K562 (cell line): ENCODE results near the gene IGF2R. TPM values are rescaled to one million over a fixed set of nuclear protein-coding genes. Genes with fewer than 3 reads are reported as not detected.
"Not testable (repeated sequence)": the region's sequence is repeated elsewhere in the genome, so short reads cannot be mapped to it uniquely, and the experiment has no call there.

Experiments used
- ATAC-seq: fragments of 200-7000 bp; cut with Tn5 transposase; 3 replicates; pipeline ENCODE4 v1.9.1; 2020; ENCODE audit warnings: moderate library complexity
- BruUV-seq: library from RNA; stranded (reverse); fragments of 400-500 nt; replicated peaks from 2 replicates; lab custom pipeline; 2021; lab: Mats Ljungman, UMichigan
- CTCF ChIA-PET: fragments of 300-600 bp; formaldehyde crosslinking; extraction: SDS; loops from one replicate; lab custom pipeline; 2021; ENCODE audit warnings: low intra/inter-chr PET ratio; lab: Yijun Ruan, JAX
- POLR2A ChIA-PET: fragments of 300-600, 350-650 bp; sonication (Branson Sonifier 250); formaldehyde crosslinking; extraction: SDS; loops from one replicate; lab custom pipeline; 2021; ENCODE audit warnings: antibody characterized with exemption, inconsistent platforms; lab: Yijun Ruan, JAX
- DNase-seq, 4 experiments: peaks; one replicate each; pipeline versions ENCODE4 v3.0.0 to v3.0.0-alpha.2; 2011 to 2018; ENCODE audit warnings: low spot score in 3 of 4, mixed read lengths in 3 of 4; ENCODE audit errors: extremely low read depth in 1 of 4
- FAIRE-seq: peaks from 2 replicates; lab custom pipeline; 2011; peaks lifted over from hg19 to GRCh38; lab: Jason Lieb, UNC
- H2AFZ ChIP-seq: 2 replicates; pipeline ENCODE4 v1.6.0; 2011; ENCODE audit warnings: low read depth, low read length, control low read depth, inconsistent platforms
- H3K27ac ChIP-seq: fragments of 200-600 bp; 3 replicates; pipeline ENCODE4 v1.8.0; 2011; ENCODE audit warnings: low read depth, mild to moderate bottlenecking, control low read depth, inconsistent platforms, low read length, moderate library complexity, mixed read lengths; ENCODE audit errors: extremely low read depth
- H3K27me3 ChIP-seq, 2 experiments: fragments of 300-600 bp in 1 of 2; 2 replicates in 1 of 2; 3 replicates in 1 of 2; pipeline versions ENCODE4 v1.6.0 to v1.8.0; 2011; ENCODE audit warnings: inconsistent platforms in 2 of 2, low read length in 2 of 2, mild to moderate bottlenecking in 1 of 2, mixed read lengths in 1 of 2, moderate library complexity in 1 of 2; ENCODE audit not compliant: control insufficient read depth in 2 of 2, insufficient read depth in 2 of 2
- H3K36me3 ChIP-seq: fragments of 300-600 bp; 3 replicates; pipeline ENCODE4 v1.8.0; 2011; ENCODE audit warnings: mild to moderate bottlenecking, low read length, inconsistent platforms; ENCODE audit not compliant: control insufficient read depth, insufficient read depth
- H3K4me1 ChIP-seq, 2 experiments: fragments of 200-600 bp in 1 of 2; replicated peaks in 1 of 2; 2 replicates in 1 of 2; 3 replicates in 1 of 2; pipeline versions ENCODE4 v1.5.1 to v1.8.0; 2011; ENCODE audit warnings: inconsistent platforms in 2 of 2, low read length in 2 of 2, mild to moderate bottlenecking in 1 of 2, mixed read lengths in 1 of 2, moderate library complexity in 1 of 2; ENCODE audit not compliant: control insufficient read depth in 2 of 2, insufficient read depth in 2 of 2
- H3K4me2 ChIP-seq: 2 replicates; pipeline ENCODE4 v1.6.1; 2011; ENCODE audit warnings: low read length, control low read depth, inconsistent platforms, mixed read lengths; ENCODE audit not compliant: insufficient read depth
- H3K4me3 ChIP-seq: fragments of 200-600 bp; sonication (generic), shearing (Covaris generic); 2 replicates; pipeline ENCODE4 v1.5.1; 2016; ENCODE audit warnings: control low read depth, inconsistent platforms
- H3K79me2 ChIP-seq: fragments of 200-600 bp; 3 replicates; pipeline ENCODE4 v1.8.0; 2011; ENCODE audit warnings: low read length, inconsistent platforms; ENCODE audit not compliant: control insufficient read depth, insufficient read depth
- H3K9ac ChIP-seq, 2 experiments: 2 replicates each; pipeline versions ENCODE4 v1.6.0 to v1.6.1; 2011; ENCODE audit warnings: low read depth in 2 of 2, low read length in 2 of 2, control low read depth in 1 of 2, inconsistent platforms in 1 of 2, mild to moderate bottlenecking in 1 of 2, mixed read lengths in 1 of 2; ENCODE audit not compliant: insufficient read depth in 1 of 2
- H3K9me1 ChIP-seq: one replicate; pipeline ENCODE4 v1.6.0; 2011; ENCODE audit warnings: inconsistent platforms, mild to moderate bottlenecking, low read length, moderate library complexity; ENCODE audit not compliant: control insufficient read depth, insufficient read depth
- H3K9me3 ChIP-seq: replicated peaks from 2 replicates; pipeline ENCODE4 v1.5.1; 2011; ENCODE audit warnings: low read depth, low read length, inconsistent platforms; ENCODE audit not compliant: control insufficient read depth, insufficient read depth
- H4K20me1 ChIP-seq: replicated peaks from 2 replicates; pipeline ENCODE4 v1.6.1; 2011; ENCODE audit warnings: low read length, inconsistent platforms, mixed read lengths; ENCODE audit not compliant: control insufficient read depth, insufficient read depth
- ARID1B ChIP-seq: fragments of 450-650 bp; IDR thresholded peaks from 2 replicates; pipeline ENCODE4 v1.6.1; 2016; ENCODE audit warnings: antibody characterized with exemption, mild to moderate bottlenecking, inconsistent platforms
- E2F6 ChIP-seq, 2 experiments: IDR thresholded peaks; 2 replicates each; pipeline ENCODE4 v1.6.1; 2011; ENCODE audit warnings: borderline replicate concordance in 1 of 2, control low read depth in 1 of 2, low read depth in 1 of 2, low read length in 1 of 2, mild to moderate bottlenecking in 1 of 2, mixed read lengths in 1 of 2, moderate library complexity in 1 of 2; ENCODE audit not compliant: insufficient read depth in 1 of 2, insufficient read length in 1 of 2, poor library complexity in 1 of 2, severe bottlenecking in 1 of 2; ENCODE audit errors: extremely low read depth in 1 of 2
- FOXA1 ChIP-seq: fragments of 450-650 bp; IDR thresholded peaks from 2 replicates; pipeline ENCODE4 v1.6.1; 2016; ENCODE audit warnings: mild to moderate bottlenecking, borderline replicate concordance
- L3MBTL2 ChIP-seq: fragments of 450-650 bp; IDR thresholded peaks from 2 replicates; pipeline ENCODE4 v1.6.1; 2016; ENCODE audit warnings: mild to moderate bottlenecking, moderate library complexity
- SMAD4 ChIP-seq: fragments of 250-450 bp; sonication (Bioruptor Pico); conservative IDR thresholded peaks from 2 replicates; pipeline ENCODE4 v1.8.0; 2021; ENCODE audit warnings: inconsistent platforms, mild to moderate bottlenecking, moderate library complexity
- YY1 ChIP-seq, 3 experiments: IDR thresholded peaks; 2 replicates each; pipeline ENCODE4 v1.6.1; 2011; ENCODE audit warnings: low read length in 2 of 3, mild to moderate bottlenecking in 2 of 3, moderate library complexity in 2 of 3, borderline replicate concordance in 1 of 3, control low read depth in 1 of 3, low read depth in 1 of 3; ENCODE audit not compliant: insufficient read depth in 3 of 3, insufficient replicate concordance in 2 of 3, control insufficient read depth in 1 of 3, insufficient read length in 1 of 3; ENCODE audit errors: extremely low read depth in 1 of 3
- ZNF57 ChIP-seq: fragments of 450-650 bp; formaldehyde crosslinking; IDR thresholded peaks from 2 replicates; pipeline ENCODE4 v1.4.0; 2020; ENCODE audit warnings: mild to moderate bottlenecking, moderate library complexity
- ZNF589 ChIP-seq: fragments of 200-800 bp; sonication (Bioruptor generic); IDR thresholded peaks from 2 replicates; pipeline ENCODE4 v1.6.1; 2016; ENCODE audit warnings: low read depth, missing genetic modification characterization, missing compliant biosample characterization
- WGBS: fragments of 100-300 bp; shearing (Covaris generic); methylation state at CpG from one replicate; pipeline ENCODE4 v1.1.6; 2016; ENCODE audit warnings: low coverage, mixed read lengths; ENCODE audit not compliant: insufficient coverage; ENCODE audit errors: missing lambda C conversion rate; 5-methylcytosine and 5-hydroxymethylcytosine counted together
- in situ Hi-C: fragments of 300-500 bp; cut with MboI; formaldehyde crosslinking; loops from 4 replicates; pipeline ENCODE4 v1.15.0; 2018; ENCODE audit warnings: inconsistent platforms, mixed read lengths
- intact Hi-C: fragments of 100-400 bp; cut with micrococcal nuclease; formaldehyde crosslinking; loops from 2 replicates; pipeline ENCODE4 v1.14.2; 2022
- polyA plus RNA-seq, 8 experiments: library from polyadenylated mRNA; depleted of rRNA in 4 of 8; stranded (reverse) in 5 of 8; unstranded in 3 of 8; fragments of >200 nt; fragmentation: Nextera tagmentation in 2 of 8; fragmentation: Illumina TruSeq in 1 of 8; extraction: Ambion mirVana in 2 of 8; extraction: Trizol in 1 of 8; gene quantifications; 2 replicates each; pipeline versions ENCODE4 v1.2.1 to v1.2.3, GENCODE V29; 2011 to 2014; ENCODE audit warnings: inconsistent platforms in 1 of 8, missing spikeins in 1 of 8
- total RNA-seq, 7 experiments: library from RNA; depleted of rRNA in 6 of 7; stranded (reverse); fragments of >200 nt in 6 of 7; fragmentation: Illumina TruSeq in 2 of 7; extraction: Trizol in 2 of 7; gene quantifications; 2 replicates each; pipeline versions ENCODE4 v1.2.1 to v1.2.3, GENCODE V29; 2011 to 2021; ENCODE audit warnings: low replicate concordance in 1 of 7
- TF ChIP-seq, protein P1 (sequence below): IDR thresholded peaks from 2 replicates; pipeline ENCODE4 v1.6.1; 2012; ENCODE audit warnings: low read depth, low read length, improper control_type of control experiment, borderline replicate concordance

IGF2R gene
- total and polyA plus RNA-seq, 9 of the 15 experiments (the other 6 are each of a cell fraction or from before 2014, with no cell fraction given) = 3.5 to 92.3 (median 34.5) TPM

DNA sequence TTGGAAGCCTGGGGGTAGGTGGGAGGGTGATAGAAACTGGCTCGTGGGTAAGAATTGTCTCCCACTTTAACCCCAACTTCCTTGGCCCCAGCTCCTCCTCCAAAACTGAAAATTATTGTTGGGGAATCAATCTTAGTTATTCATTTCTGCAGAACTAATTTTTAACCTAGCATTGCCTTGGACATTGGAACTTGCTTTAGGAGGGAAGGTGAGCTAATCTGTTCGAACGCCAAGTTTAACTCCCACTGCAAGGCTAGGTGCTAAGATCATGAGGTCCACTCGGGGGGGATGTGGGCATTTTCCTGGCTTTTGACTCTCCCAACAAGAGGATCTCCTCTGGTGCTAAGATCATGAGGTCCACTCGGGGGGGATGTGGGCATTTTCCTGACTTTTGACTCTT lies 156.2 kb downstream of the IGF2R start:
- DNase-seq, BruUV-seq, H3K9ac ChIP-seq, H3K4me3 ChIP-seq, FAIRE-seq, in situ Hi-C loops, ATAC-seq, intact Hi-C loops, H3K4me1 ChIP-seq, H3K9me1 ChIP-seq, H4K20me1 ChIP-seq, H3K79me2 ChIP-seq, H3K36me3 ChIP-seq, H3K4me2 ChIP-seq, H3K27ac ChIP-seq, POLR2A ChIA-PET, H2AFZ ChIP-seq, H3K9me3 ChIP-seq: not testable (repeated sequence)
- CTCF ChIA-PET = interaction anchor here (0.6 kb wide), 1 partner anchor 32 kb away, joined by 4 read pairs; no protein-coding TSS in a partner anchor
- WGBS = 8% methylated on average over 5 of the region's 5 CpGs
- H3K27me3 ChIP-seq = peaks cover 11 to 31% of the 10 kb centered on the region in 2 experiments; a peak in 3 of 5 replicates

DNA sequence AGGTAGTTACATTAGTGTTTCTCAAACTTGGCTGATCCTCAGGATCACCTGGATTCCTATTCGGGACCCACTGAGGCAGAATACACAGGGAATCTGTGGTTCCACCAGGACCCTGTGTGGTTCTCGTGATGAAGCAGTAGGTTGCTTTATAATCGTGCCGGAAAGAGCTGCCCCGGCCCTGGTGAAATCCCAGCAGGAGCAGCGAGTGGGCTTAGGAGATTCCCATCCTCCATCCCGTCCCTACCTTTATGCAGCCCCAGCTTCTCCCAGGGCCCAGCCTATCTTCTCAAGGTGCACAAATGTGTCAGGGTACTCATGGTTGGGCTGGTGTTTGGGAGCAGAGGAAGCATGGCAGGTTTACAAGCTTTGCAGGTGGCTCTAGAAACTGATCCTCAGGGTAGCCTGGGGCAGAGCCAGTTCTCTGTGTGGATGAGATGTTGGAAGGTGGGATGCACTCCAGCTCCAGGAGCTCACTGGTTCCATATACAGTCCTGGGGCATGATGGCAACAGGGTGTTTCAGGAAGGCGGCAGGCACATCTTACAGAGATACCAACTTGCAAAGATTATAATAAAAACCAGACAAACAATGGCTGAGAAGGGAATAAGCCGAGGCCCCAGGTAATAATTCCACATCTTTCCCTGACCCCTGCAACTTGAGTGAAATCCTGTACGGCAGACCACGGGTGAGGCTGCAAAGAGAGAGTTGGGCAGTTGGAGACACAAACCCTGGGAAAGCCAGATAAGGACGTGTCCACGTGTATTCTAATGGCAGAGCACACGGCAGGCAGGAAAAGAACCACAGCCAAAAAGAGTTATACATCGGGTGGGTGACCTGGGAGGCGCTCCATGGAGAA lies 158.6 kb downstream of the IGF2R start:
- no peak for DNase-seq
- Histone ChIP-seq H3K9me3 (no peaks in the 10 kb centered on the region), H3K79me2 (no peaks in the 10 kb centered on the region), H3K27ac (no peak overlapping the region), H3K27me3 (peaks cover 31 to 51% of the 10 kb centered on the region in 2 experiments), H3K4me1 (peaks cover 0 to 2% of the 10 kb centered on the region in 2 experiments; a peak in 3 of 5 replicates), H2AFZ (no peak overlapping the region), H3K9ac (no peak overlapping the region), H3K9me1 (no peaks in the 10 kb centered on the region), H3K4me2 (no peak overlapping the region), H3K36me3 (no peaks in the 10 kb centered on the region), H4K20me1 (peaks cover 4% of the 10 kb centered on the region; the same call in 1 of the 2 replicates), H3K4me3 (no peak overlapping the region)
- ATAC-seq = peak; percentile 44
- intact Hi-C loops = no loop called here
- WGBS = 25% methylated on average over 16 of the region's 16 CpGs
- POLR2A ChIA-PET = interaction anchor here (1.1 kb wide), 1 partner anchor 10 kb away, joined by 3 read pairs; no protein-coding TSS in a partner anchor
- CTCF ChIA-PET = no interaction called here
- FAIRE-seq = no peak
- BruUV-seq = no TSS peak
- in situ Hi-C loops = no loop called here
- TF ChIP-seq YY1 (IDR thresholded peaks at IDR 0.05; ENCODE audit: borderline replicate concordance in 1 of 3, control insufficient read depth in 1 of 3, extremely low read depth in 1 of 3, insufficient read depth in 3 of 3, insufficient read length in 1 of 3, insufficient replicate concordance in 2 of 3, low read depth in 1 of 3, low read length in 2 of 3) (no peak), FOXA1 (no peak), L3MBTL2 (peak; percentile 89), E2F6 (IDR thresholded peaks at IDR 0.05; ENCODE audit: borderline replicate concordance in 1 of 2, extremely low read depth in 1 of 2, insufficient read depth in 1 of 2, insufficient read length in 1 of 2, low read depth in 1 of 2, low read length in 1 of 2, poor library complexity in 1 of 2, severe bottlenecking in 1 of 2) (peak in 1 of 2 experiments; percentile 25), ARID1B (no peak), SMAD4 (peak; percentile 31; the same call in 1 of the 2 replicates), ZNF57 (CRISPR knock-in tag) (no peak), ZNF589 (CRISPR knock-in tag) (0 out of 2 replicates have a peak, but pooled peaks have one; percentile 52)
- TF ChIP-seq, protein P1, sequence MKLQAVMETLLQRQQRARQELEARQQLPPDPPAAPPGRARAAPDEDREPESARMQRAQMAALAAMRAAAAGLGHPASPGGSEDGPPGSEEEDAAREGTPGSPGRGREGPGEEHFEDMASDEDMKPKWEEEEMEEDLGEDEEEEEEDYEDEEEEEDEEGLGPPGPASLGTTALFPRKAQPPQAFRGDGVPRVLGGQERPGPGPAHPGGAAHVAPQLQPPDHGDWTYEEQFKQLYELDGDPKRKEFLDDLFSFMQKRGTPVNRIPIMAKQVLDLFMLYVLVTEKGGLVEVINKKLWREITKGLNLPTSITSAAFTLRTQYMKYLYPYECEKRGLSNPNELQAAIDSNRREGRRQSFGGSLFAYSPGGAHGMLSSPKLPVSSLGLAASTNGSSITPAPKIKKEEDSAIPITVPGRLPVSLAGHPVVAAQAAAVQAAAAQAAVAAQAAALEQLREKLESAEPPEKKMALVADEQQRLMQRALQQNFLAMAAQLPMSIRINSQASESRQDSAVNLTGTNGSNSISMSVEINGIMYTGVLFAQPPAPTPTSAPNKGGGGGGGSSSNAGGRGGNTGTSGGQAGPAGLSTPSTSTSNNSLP = no peak
